ENCODE results near the gene CRYBG2.
"Not testable (repeated sequence)": the region's sequence is repeated elsewhere in the genome, so short reads cannot be mapped to it uniquely, and the experiment has no call there.

CRYBG2 gene

GRCh38 chr1:26373789-26374188, 19.9 kb upstream of the CRYBG2 start:
- no peak for DNase-seq
- H3K27ac ChIP-seq = no peak overlapping the region
- no peak overlapping the region for H3K4me3 ChIP-seq
- no peaks in the 10 kb centered on the region for H3K36me3 ChIP-seq
- peaks cover 0 to 7% (median 0%) of the 10 kb centered on the region in 4 donors for H3K4me1 ChIP-seq
- peaks cover 0 to 4% (median 0%) of the 10 kb centered on the region in 3 donors for H3K9me3 ChIP-seq
- H3K27me3 ChIP-seq = peaks cover 0 to 23% of the 10 kb centered on the region in 2 donors
- intact Hi-C loops (cut with DNase I; ENCODE audit: low total_unique reads) = no loop called here
- no peak for TF ChIP-seq CTCF (IDR thresholded peaks at IDR 0.05)

- Histone ChIP-seq H3K27ac (no peak overlapping the region), H3K4me1 (peaks cover 0 to 5% (median 0%) of the 10 kb centered on the region in 4 donors), H3K4me3 (no peak overlapping the region), H3K36me3 (no peaks in the 10 kb centered on the region), H3K9me3 (peaks cover 0 to 4% (median 0%) of the 10 kb centered on the region in 3 donors), H3K27me3 (peaks cover 0 to 29% of the 10 kb centered on the region in 2 donors)
- intact Hi-C loops (cut with DNase I; ENCODE audit: low total_unique reads) = no loop called here
- no peak for DNase-seq
- no peak for TF ChIP-seq CTCF (IDR thresholded peaks at IDR 0.05)
These were observed 19.4 kb upstream of the CRYBG2 start for GRCh38 chr1:26373281-26373680.

- DNase-seq = not testable (repeated sequence)
These were observed 18.7 kb upstream of the CRYBG2 start, which contains the start of gene ZNF683 for GRCh38 chr1:26372611-26373010. ZNF683 (minus strand) TSS chr1:26372750; CDS start chr1:26368571, 4,179 bp downstream.

GRCh38 chr1:26372039-26372438, 18.1 kb upstream of the CRYBG2 start:
- peaks cover 0 to 4% (median 0%) of the 10 kb centered on the region in 3 donors for H3K9me3 ChIP-seq
- TF ChIP-seq CTCF (IDR thresholded peaks at IDR 0.05) = no peak
- no peak overlapping the region for H3K27ac ChIP-seq
- no peaks in the 10 kb centered on the region for H3K36me3 ChIP-seq
- DNase-seq = no peak
- intact Hi-C loops (cut with DNase I; ENCODE audit: low total_unique reads) = no loop called here
- H3K27me3 ChIP-seq = peaks cover 0 to 39% of the 10 kb centered on the region in 2 donors
- H3K4me3 ChIP-seq = no peak overlapping the region
- no peaks in the 10 kb centered on the region for H3K4me1 ChIP-seq

More at GRCh38 chr1:26372611-26373010, 18.7 kb upstream of the CRYBG2 start, which contains the start of gene ZNF683:
- H3K36me3 ChIP-seq; H3K4me3 ChIP-seq; H3K27ac ChIP-seq; H3K4me1 ChIP-seq; intact Hi-C loops (cut with DNase I; ENCODE audit: low total_unique reads); H3K9me3 ChIP-seq: not testable (repeated sequence)
- peaks cover 0 to 35% of the 10 kb centered on the region in 2 donors for H3K27me3 ChIP-seq

GRCh38 chr1:26370591-26371382, 16.9 kb upstream of the CRYBG2 start:
- intact Hi-C loops (cut with DNase I; ENCODE audit: low total_unique reads) = no loop called here
- H3K27ac ChIP-seq = no peak overlapping the region
- H3K36me3 ChIP-seq = no peaks in the 10 kb centered on the region
- no peak for TF ChIP-seq CTCF (IDR thresholded peaks at IDR 0.05)
- no peak for DNase-seq
- H3K9me3 ChIP-seq = peaks cover 0 to 4% (median 0%) of the 10 kb centered on the region in 3 donors
- H3K27me3 ChIP-seq = peaks cover 0 to 36% of the 10 kb centered on the region in 2 donors
- H3K4me1 ChIP-seq = no peaks in the 10 kb centered on the region
- no peak overlapping the region for H3K4me3 ChIP-seq

- no peak for TF ChIP-seq CTCF (IDR thresholded peaks at IDR 0.05)
- Histone ChIP-seq H3K36me3 (no peaks in the 10 kb centered on the region), H3K27ac (no peak overlapping the region), H3K4me3 (no peak overlapping the region), H3K9me3 (peaks cover 0 to 4% (median 0%) of the 10 kb centered on the region in 3 donors), H3K27me3 (peaks cover 0 to 59% of the 10 kb centered on the region in 2 donors), H3K4me1 (no peaks in the 10 kb centered on the region)
- DNase-seq = no peak
- intact Hi-C loops (cut with DNase I; ENCODE audit: low total_unique reads) = no loop called here
These were observed 14.6 kb upstream of the CRYBG2 start for GRCh38 chr1:26368486-26368885.
